Stimulated activated CD8-positive, alpha-beta memory T cell treated with anti-CD3 and anti-CD28 coated beads, Interleukin-7, amount 100 ng/mL, for 48 hours (primary cell): Measurements from ENCODE around the gene KCTD16.

Source experiments
- DNase-seq, 2 donors: peaks; one replicate each; pipeline ENCODE4 v3.0.0-alpha.2; 2020; ENCODE audit warnings: low read depth in 1 of 2; ENCODE audit errors: extremely low read depth in 1 of 2

Gene KCTD16

GRCh38 chr5:144329681-144330080, 159.0 kb downstream of the KCTD16 start:
- no peak for DNase-seq

GRCh38 chr5:144331361-144331760, 160.7 kb downstream of the KCTD16 start:
- no peak for DNase-seq

DNA sequence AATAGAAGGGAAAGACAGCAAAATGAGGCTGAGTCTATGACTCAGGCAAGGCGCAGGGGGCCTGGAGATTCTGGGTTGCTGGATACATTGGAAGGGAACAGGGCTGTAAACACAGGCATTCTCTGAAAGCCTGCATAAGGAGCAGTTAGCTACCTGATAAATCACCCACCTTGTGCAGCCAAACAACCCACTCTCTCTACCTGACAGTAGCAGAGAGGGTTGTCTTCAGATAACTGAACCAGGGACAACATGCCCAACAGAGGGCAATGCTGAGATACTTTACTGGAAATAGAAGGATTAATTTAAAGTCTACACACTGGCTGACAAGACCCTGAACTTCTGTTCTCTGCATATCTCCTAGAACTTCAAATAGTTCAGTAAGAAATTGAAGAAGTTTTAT, 161.6 kb downstream of the KCTD16 start:
- DNase-seq: no peak

- DNase-seq: no peak
Measured at GRCh38 chr5:144333336-144333920, 162.8 kb downstream of the KCTD16 start.

GRCh38 chr5:144335561-144335960, 164.9 kb downstream of the KCTD16 start:
- no peak for DNase-seq

GRCh38 chr5:144336191-144336961, 165.7 kb downstream of the KCTD16 start:
- no peak for DNase-seq

DNA sequence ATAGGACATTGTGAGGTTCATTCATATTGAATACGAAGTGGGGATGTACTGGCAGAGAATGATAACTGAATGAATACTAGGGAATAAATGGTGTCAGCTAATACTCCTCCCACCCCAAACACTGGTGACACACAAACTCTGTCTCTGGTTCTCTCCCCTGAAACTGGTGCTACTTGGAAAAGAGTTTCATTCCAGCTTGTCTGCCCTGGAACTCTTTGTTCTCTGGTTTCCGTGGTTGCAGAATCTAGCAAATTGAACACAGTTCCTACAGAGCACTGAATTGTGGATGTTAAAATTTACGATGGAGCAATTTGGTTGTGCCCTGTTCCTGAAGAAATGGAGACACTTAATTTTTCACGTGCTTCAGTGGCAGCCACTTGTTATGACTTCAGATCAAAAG, 181.7 kb downstream of the KCTD16 start:
- DNase-seq: no peak

DNA sequence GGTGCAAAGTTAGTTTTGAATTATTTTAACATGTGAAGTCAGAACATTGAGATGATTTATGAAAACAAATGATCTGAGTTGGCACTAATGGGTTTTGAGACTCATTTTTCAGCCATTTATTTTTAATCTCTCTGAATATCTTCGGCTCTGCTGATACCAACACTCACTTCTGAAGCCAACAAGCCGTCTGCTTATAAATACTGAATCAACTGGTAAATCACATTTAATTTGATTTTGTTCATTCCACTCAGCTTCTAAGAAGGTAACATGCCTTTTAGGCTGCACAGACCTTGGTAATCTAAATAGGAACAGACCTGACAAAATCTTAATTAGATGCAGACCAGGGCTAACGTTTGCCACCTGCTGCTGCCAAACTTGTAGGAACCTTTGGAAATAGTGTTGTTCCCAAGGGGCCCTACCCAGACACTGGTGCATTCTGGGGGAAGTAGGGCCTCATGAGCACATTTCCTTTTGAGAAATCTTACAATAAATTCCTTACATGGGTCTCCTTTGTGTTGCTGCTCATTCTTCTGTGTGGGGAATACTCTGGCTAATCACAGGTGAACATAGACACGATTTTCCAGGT, 182.2 kb downstream of the KCTD16 start:
- DNase-seq: no peak

GRCh38 chr5:144356489-144356888, 185.8 kb downstream of the KCTD16 start:
- no peak for DNase-seq

GRCh38 chr5:144361406-144361805, 190.7 kb downstream of the KCTD16 start:
- no peak for DNase-seq

DNA sequence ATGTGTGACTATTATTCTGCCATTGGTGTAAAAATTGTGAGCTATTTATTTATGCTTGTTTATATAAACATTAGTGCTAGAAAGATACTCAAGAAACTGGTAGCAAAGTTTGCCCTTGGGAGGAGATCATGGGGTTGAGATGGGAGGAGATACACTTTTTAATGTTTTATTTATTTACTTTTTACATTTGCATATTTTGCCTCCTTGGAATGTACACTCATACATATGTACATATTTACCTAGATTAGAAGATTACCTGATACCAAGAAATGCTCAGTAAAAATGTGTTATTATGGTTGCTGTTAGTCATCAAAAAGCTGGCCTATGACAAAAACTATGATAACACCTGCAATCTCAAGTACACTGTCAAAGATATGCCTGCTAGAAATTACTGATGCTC, 195.2 kb downstream of the KCTD16 start:
- no peak for DNase-seq

GRCh38 chr5:144367991-144368390, 197.3 kb downstream of the KCTD16 start:
- no peak for DNase-seq

DNA sequence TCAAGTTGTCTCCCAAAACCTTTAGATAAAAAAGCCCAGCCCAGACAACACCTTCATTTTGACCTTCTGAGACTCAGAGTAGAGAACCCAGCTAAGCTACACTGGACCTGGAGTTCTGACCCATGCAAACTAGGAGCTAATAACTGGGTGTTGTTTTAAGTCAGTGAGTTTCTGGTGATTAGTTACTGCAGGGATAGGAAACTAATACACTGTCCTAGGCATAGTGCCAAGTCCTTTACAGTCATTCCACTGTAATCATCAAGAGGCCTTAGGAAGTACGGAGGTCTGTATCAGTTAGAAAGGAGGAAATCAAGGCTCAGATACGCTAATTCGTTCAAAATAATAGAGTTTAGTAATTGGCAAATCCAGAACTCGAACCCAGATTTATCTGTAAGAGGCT, 197.9 kb downstream of the KCTD16 start:
- DNase-seq: no peak

GRCh38 chr5:144369006-144369405, 198.3 kb downstream of the KCTD16 start:
- no peak for DNase-seq

DNA sequence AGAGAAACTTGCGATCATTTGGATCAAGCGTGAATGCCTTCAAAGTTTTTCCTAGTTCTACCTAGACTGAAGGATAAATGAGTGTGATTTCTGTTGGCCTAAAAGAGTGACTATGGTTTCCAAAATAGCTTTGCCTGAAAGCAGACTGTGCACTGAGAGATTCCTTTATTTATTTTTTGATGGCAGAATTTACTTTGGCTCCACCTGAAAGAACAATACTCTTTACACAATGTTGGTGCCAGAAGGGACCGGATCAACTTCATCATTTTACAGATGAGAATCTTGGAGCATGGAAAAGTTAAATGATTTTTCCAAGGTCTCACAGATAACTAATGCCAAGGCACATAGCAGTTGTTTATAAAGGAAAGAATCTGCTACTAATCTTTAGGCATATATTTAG, 199.6 kb downstream of the KCTD16 start:
- DNase-seq: no peak

- DNase-seq: no peak
Measured at GRCh38 chr5:144374637-144375036, 204.0 kb downstream of the KCTD16 start.

GRCh38 chr5:144377207-144377606, 206.5 kb downstream of the KCTD16 start:
- DNase-seq: no peak

GRCh38 chr5:144378681-144379080, 208.0 kb downstream of the KCTD16 start:
- no peak for DNase-seq

- DNase-seq: no peak
Measured at GRCh38 chr5:144385597-144385996, 214.9 kb downstream of the KCTD16 start.

GRCh38 chr5:144386315-144386714, 215.6 kb downstream of the KCTD16 start:
- no peak for DNase-seq

DNA sequence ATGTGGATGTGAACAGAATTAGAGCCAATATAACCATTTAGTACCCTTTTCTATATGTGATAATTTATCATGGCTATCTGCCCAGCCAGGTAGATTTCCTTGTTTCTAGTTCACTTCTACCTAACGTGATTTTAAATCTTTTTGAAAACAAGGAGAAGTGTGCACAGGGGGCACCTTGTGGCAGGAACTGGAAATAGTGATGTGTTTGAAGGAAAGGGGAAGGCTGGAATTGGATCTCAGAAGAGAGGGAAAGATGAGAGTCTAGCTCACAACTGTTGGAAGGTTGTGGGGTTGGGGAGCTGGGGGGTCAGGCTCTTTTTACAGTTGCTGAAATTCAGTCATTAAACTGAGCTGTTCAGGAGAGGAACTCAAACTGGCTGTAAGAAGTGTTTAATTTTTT, 219.5 kb downstream of the KCTD16 start:
- no peak for DNase-seq

DNA sequence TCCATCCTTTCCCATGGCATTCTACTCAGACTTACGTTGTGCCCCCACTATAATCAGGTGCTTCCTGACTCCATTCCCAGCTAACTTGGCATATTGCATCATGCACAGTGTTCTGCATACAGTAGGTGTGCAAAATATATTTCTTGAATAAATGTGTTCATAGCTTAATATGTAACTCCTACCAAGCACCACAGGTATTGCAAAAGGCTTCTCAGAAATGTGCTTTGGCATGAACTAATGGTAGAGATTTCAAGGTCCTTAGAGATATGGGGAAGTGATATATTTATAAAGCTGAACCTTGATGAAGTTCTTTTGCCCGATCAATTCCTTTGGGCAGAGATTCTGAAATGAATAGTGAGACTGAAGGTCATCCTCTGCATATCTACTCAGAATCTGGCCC, 220.4 kb downstream of the KCTD16 start:
- DNase-seq: no peak
